ENCODE results near the gene RAB7B. TPM values are rescaled to one million over a fixed set of nuclear protein-coding genes. Genes with fewer than 3 reads are reported as not detected.

RAB7B gene
- total RNA-seq, 1 experiment from 2014 or later = 0.55 TPM

- H3K9me3 ChIP-seq (replicated peaks) = no peaks in the 10 kb centered on the region
- H3K4me1 ChIP-seq (replicated peaks) = 0 out of 2 replicates have a peak, but pooled peaks cover 3% of the 10 kb centered on the region
- no peaks in the 10 kb centered on the region for H3K27me3 ChIP-seq (replicated peaks)
- H3K4me3 ChIP-seq = no peak overlapping the region
- no peak overlapping the region for H3K27ac ChIP-seq
- no peak for DNase-seq (ENCODE audit: low read depth in 1 of 2, low spot score in 2 of 2)
- no peaks in the 10 kb centered on the region for H3K36me3 ChIP-seq
Measured at GRCh38 chr1:205970486-205970885, 32.7 kb downstream of the RAB7B start.

GRCh38 chr1:205969229-205969628 is 34.0 kb downstream of the RAB7B start:
- Histone ChIP-seq H3K9me3 (replicated peaks) (no peaks in the 10 kb centered on the region), H3K36me3 (no peaks in the 10 kb centered on the region), H3K4me1 (replicated peaks) (0 out of 2 replicates have a peak, but pooled peaks cover 3% of the 10 kb centered on the region)

GRCh38 chr1:205967554-205968335 is 35.5 kb downstream of the RAB7B start:
- H3K9me3 ChIP-seq (replicated peaks) = no peaks in the 10 kb centered on the region
- H3K36me3 ChIP-seq = no peaks in the 10 kb centered on the region
- no peaks in the 10 kb centered on the region for H3K27me3 ChIP-seq (replicated peaks)
- DNase-seq (ENCODE audit: low read depth in 1 of 2, low spot score in 2 of 2) = no peak
- H3K27ac ChIP-seq = no peak overlapping the region
- H3K4me3 ChIP-seq = no peak overlapping the region
- 0 out of 2 replicates have a peak, but pooled peaks cover 3% of the 10 kb centered on the region for H3K4me1 ChIP-seq (replicated peaks)

More at GRCh38 chr1:205969229-205969628, 34.0 kb downstream of the RAB7B start:
- Histone ChIP-seq H3K27me3 (replicated peaks) (no peaks in the 10 kb centered on the region), H3K4me3 (no peak overlapping the region), H3K27ac (no peak overlapping the region)
- no peak for DNase-seq (ENCODE audit: low read depth in 1 of 2, low spot score in 2 of 2)

- Histone ChIP-seq H3K9me3 (replicated peaks) (no peaks in the 10 kb centered on the region), H3K4me1 (replicated peaks) (no peaks in the 10 kb centered on the region), H3K27ac (no peak overlapping the region), H3K36me3 (no peaks in the 10 kb centered on the region), H3K27me3 (replicated peaks) (no peaks in the 10 kb centered on the region), H3K4me3 (no peak overlapping the region)
- DNase-seq (ENCODE audit: low read depth in 1 of 2, low spot score in 2 of 2) = no peak
Measured at GRCh38 chr1:205965036-205965884, 37.9 kb downstream of the RAB7B start.

- H3K27ac ChIP-seq = no peak overlapping the region
- no peak for DNase-seq (ENCODE audit: low read depth in 1 of 2, low spot score in 2 of 2)
- no peaks in the 10 kb centered on the region for H3K36me3 ChIP-seq
Measured at GRCh38 chr1:205963352-205964155, 39.6 kb downstream of the RAB7B start.

GRCh38 chr1:205962821-205963221 is 40.4 kb downstream of the RAB7B start:
- H3K27ac ChIP-seq = no peak overlapping the region
- H3K27me3 ChIP-seq (replicated peaks) = no peaks in the 10 kb centered on the region
- H3K4me1 ChIP-seq (replicated peaks) = no peaks in the 10 kb centered on the region
- DNase-seq (ENCODE audit: low read depth in 1 of 2, low spot score in 2 of 2) = no peak
- H3K9me3 ChIP-seq (replicated peaks) = no peaks in the 10 kb centered on the region
- no peaks in the 10 kb centered on the region for H3K36me3 ChIP-seq
- H3K4me3 ChIP-seq = no peak overlapping the region

More at GRCh38 chr1:205963352-205964155, 39.6 kb downstream of the RAB7B start:
- Histone ChIP-seq H3K9me3 (replicated peaks) (no peaks in the 10 kb centered on the region), H3K4me1 (replicated peaks) (no peaks in the 10 kb centered on the region), H3K27me3 (replicated peaks) (no peaks in the 10 kb centered on the region), H3K4me3 (no peak overlapping the region)

GRCh38 chr1:205961991-205962820 is 41.0 kb downstream of the RAB7B start:
- Histone ChIP-seq H3K27me3 (replicated peaks) (no peaks in the 10 kb centered on the region), H3K36me3 (no peaks in the 10 kb centered on the region), H3K27ac (no peak overlapping the region), H3K9me3 (replicated peaks) (no peaks in the 10 kb centered on the region), H3K4me1 (replicated peaks) (no peaks in the 10 kb centered on the region), H3K4me3 (no peak overlapping the region)
- no peak for DNase-seq (ENCODE audit: low read depth in 1 of 2, low spot score in 2 of 2)

GRCh38 chr1:205961405-205961804 is 41.8 kb downstream of the RAB7B start:
- DNase-seq (ENCODE audit: low read depth in 1 of 2, low spot score in 2 of 2) = no peak
- no peaks in the 10 kb centered on the region for H3K27me3 ChIP-seq (replicated peaks)

GRCh38 chr1:205959789-205960188 is 43.4 kb downstream of the RAB7B start:
- Histone ChIP-seq H3K4me1 (replicated peaks) (no peaks in the 10 kb centered on the region), H3K27me3 (replicated peaks) (peaks cover 3% of the 10 kb centered on the region; the same call in 1 of the 2 replicates), H3K27ac (no peak overlapping the region), H3K9me3 (replicated peaks) (no peaks in the 10 kb centered on the region), H3K4me3 (no peak overlapping the region), H3K36me3 (no peaks in the 10 kb centered on the region)
- DNase-seq (ENCODE audit: low read depth in 1 of 2, low spot score in 2 of 2) = no peak

More at GRCh38 chr1:205961405-205961804, 41.8 kb downstream of the RAB7B start:
- no peak overlapping the region for H3K27ac ChIP-seq
- H3K9me3 ChIP-seq (replicated peaks) = no peaks in the 10 kb centered on the region
- no peaks in the 10 kb centered on the region for H3K4me1 ChIP-seq (replicated peaks)
- H3K4me3 ChIP-seq = no peak overlapping the region
- H3K36me3 ChIP-seq = no peaks in the 10 kb centered on the region

- Histone ChIP-seq H3K9me3 (replicated peaks) (no peaks in the 10 kb centered on the region), H3K36me3 (no peaks in the 10 kb centered on the region), H3K4me3 (no peak overlapping the region), H3K27ac (no peak overlapping the region), H3K4me1 (replicated peaks) (no peaks in the 10 kb centered on the region), H3K27me3 (replicated peaks) (peaks cover 3% of the 10 kb centered on the region; the same call in 1 of the 2 replicates)
- DNase-seq (ENCODE audit: low read depth in 1 of 2, low spot score in 2 of 2) = no peak
Measured at GRCh38 chr1:205955499-205955898, 47.7 kb downstream of the RAB7B start.

GRCh38 chr1:205954819-205955404 is 48.3 kb downstream of the RAB7B start:
- Histone ChIP-seq H3K36me3 (no peaks in the 10 kb centered on the region), H3K9me3 (replicated peaks) (no peaks in the 10 kb centered on the region), H3K27ac (no peak overlapping the region), H3K27me3 (replicated peaks) (peaks cover 3% of the 10 kb centered on the region; the same call in 1 of the 2 replicates), H3K4me1 (replicated peaks) (no peaks in the 10 kb centered on the region), H3K4me3 (no peak overlapping the region)
- no peak for DNase-seq (ENCODE audit: low read depth in 1 of 2, low spot score in 2 of 2)

GRCh38 chr1:205951746-205952145 is 51.4 kb downstream of the RAB7B start:
- Histone ChIP-seq H3K4me1 (replicated peaks) (no peaks in the 10 kb centered on the region), H3K9me3 (replicated peaks) (no peaks in the 10 kb centered on the region), H3K27me3 (replicated peaks) (peaks cover 3% of the 10 kb centered on the region; the same call in 1 of the 2 replicates), H3K36me3 (no peaks in the 10 kb centered on the region), H3K27ac (no peak overlapping the region), H3K4me3 (no peak overlapping the region)
- no peak for DNase-seq (ENCODE audit: low read depth in 1 of 2, low spot score in 2 of 2)
